ENCODE results near the gene HOXA9.

HOXA9 gene

GRCh38 chr7:27124902-27125689, 40.2 kb downstream of the HOXA9 start:
- no peak for FAIRE-seq

- FAIRE-seq, result no peak
Measured at GRCh38 chr7:27124096-27124901, 41.0 kb downstream of the HOXA9 start.

- no peak for FAIRE-seq
Measured at GRCh38 chr7:27123477-27124053, 41.8 kb downstream of the HOXA9 start.

GRCh38 chr7:27123007-27123476, 42.3 kb downstream of the HOXA9 start:
- FAIRE-seq, result no peak

- no peak for FAIRE-seq
Measured at GRCh38 chr7:27122077-27122910, 43.0 kb downstream of the HOXA9 start.

- no peak for FAIRE-seq
Measured at GRCh38 chr7:27121684-27122076, 43.7 kb downstream of the HOXA9 start.

GRCh38 chr7:27119412-27119911, 45.9 kb downstream of the HOXA9 start:
- FAIRE-seq, result no peak

GRCh38 chr7:27118580-27118979, 46.8 kb downstream of the HOXA9 start:
- no peak for FAIRE-seq

- FAIRE-seq, result no peak
Measured at GRCh38 chr7:27117887-27118491, 47.3 kb downstream of the HOXA9 start.

GRCh38 chr7:27116962-27117886, 48.1 kb downstream of the HOXA9 start:
- FAIRE-seq, result no peak

- no peak for FAIRE-seq
Measured at GRCh38 chr7:27116031-27116961, 49.0 kb downstream of the HOXA9 start.

GRCh38 chr7:27115221-27116026, 49.9 kb downstream of the HOXA9 start:
- no peak for FAIRE-seq

GRCh38 chr7:27114881-27115220, 50.5 kb downstream of the HOXA9 start:
- no peak for FAIRE-seq

GRCh38 chr7:27113991-27114769, 51.2 kb downstream of the HOXA9 start:
- FAIRE-seq, result no peak

GRCh38 chr7:27112955-27113949, 52.1 kb downstream of the HOXA9 start:
- no peak for FAIRE-seq

All from islet of Langerhans (tissue), 1 donor.